VCaP (cell line): ENCODE results near the gene SLC23A3.

Source experiments
- H3K27ac ChIP-seq: fragments of 450-650 bp; 2 replicates; pipeline ENCODE4 v1.5.1; 2017
- CTCF ChIP-seq: fragments of 450-650 bp; conservative IDR thresholded peaks from 2 replicates; pipeline ENCODE4 v1.5.1; 2017; ENCODE audit warnings: mild to moderate bottlenecking, moderate library complexity

Gene SLC23A3

GRCh38 chr2:219172231-219173154 is 2.7 kb upstream of the SLC23A3 start:
- no peak overlapping the region for H3K27ac ChIP-seq

GRCh38 chr2:219171231-219171651 is 1.4 kb upstream of the SLC23A3 start:
- TF ChIP-seq CTCF = peak; percentile 75
- no peak overlapping the region for H3K27ac ChIP-seq

More at GRCh38 chr2:219172231-219173154, 2.7 kb upstream of the SLC23A3 start:
- no peak for TF ChIP-seq CTCF

GRCh38 chr2:219168932-219169331 is 897 bp downstream of the SLC23A3 start:
- H3K27ac ChIP-seq = no peak overlapping the region
- TF ChIP-seq CTCF = no peak

- TF ChIP-seq CTCF = no peak
These were observed 1.3 kb downstream of the SLC23A3 start for GRCh38 chr2:219168526-219168925.

GRCh38 chr2:219167997-219168396 is 1.8 kb downstream of the SLC23A3 start:
- no peak for TF ChIP-seq CTCF
- no peak overlapping the region for H3K27ac ChIP-seq

More at GRCh38 chr2:219168526-219168925, 1.3 kb downstream of the SLC23A3 start:
- no peak overlapping the region for H3K27ac ChIP-seq

- no peak overlapping the region for H3K27ac ChIP-seq
- TF ChIP-seq CTCF = no peak
These were observed 4.5 kb downstream of the SLC23A3 start for GRCh38 chr2:219165058-219165911.

- H3K27ac ChIP-seq = no peak overlapping the region
- TF ChIP-seq CTCF = no peak
These were observed 6.7 kb downstream of the SLC23A3 start for GRCh38 chr2:219163156-219163555.
